Measurements from ENCODE around the gene PLAC8.
"Not testable (repeated sequence)": the region's sequence is repeated elsewhere in the genome, so short reads cannot be mapped to it uniquely, and the experiment has no call there.

Gene PLAC8

GRCh38 chr4:83115656-83116285, 1.2 kb upstream of the PLAC8 start:
- CTCF ChIA-PET, result interaction anchor here (2.0 to 3.8 kb wide), 3 partner anchors 41 to 145 kb away, joined by 6 to 27 read pairs (median 18); no protein-coding TSS in a partner anchor
- POLR2A ChIA-PET, result no interaction called here
- no peak for DNase-seq (ENCODE audit: low read depth, low spot score)
- no peak for TF ChIP-seq CTCF (IDR thresholded peaks at IDR 0.05; ENCODE audit: insufficient read depth, low read length, missing control alignments)
- no peak overlapping the region for H3K4me3 ChIP-seq (ENCODE audit: low read depth, low read length)

GRCh38 chr4:83115000-83115399, 471 bp upstream of the PLAC8 start:
- CTCF ChIA-PET, result interaction anchor here (1.4 to 3.8 kb wide), 4 partner anchors 36 to 146 kb away, joined by 3 to 27 read pairs (median 12); no protein-coding TSS in a partner anchor

GRCh38 chr4:83113429-83113786, 1.1 kb downstream of the PLAC8 start:
- DNase-seq (ENCODE audit: low read depth, low spot score), result no peak
- no peak overlapping the region for H3K4me3 ChIP-seq (ENCODE audit: low read depth, low read length)
- CTCF ChIA-PET, result interaction anchor here (0.8 to 4.3 kb wide), 7 partner anchors 10 to 148 kb away, joined by 3 to 42 read pairs (median 9); no protein-coding TSS in a partner anchor
- POLR2A ChIA-PET, result interaction anchor here (0.6 to 1.5 kb wide), 4 partner anchors 38 to 144 kb away, joined by 3 to 4 read pairs (median 4); no protein-coding TSS in a partner anchor
- no peak for TF ChIP-seq CTCF (IDR thresholded peaks at IDR 0.05; ENCODE audit: insufficient read depth, low read length, missing control alignments)

More at GRCh38 chr4:83115000-83115399, 471 bp upstream of the PLAC8 start:
- POLR2A ChIA-PET, result no interaction called here
- no peak for TF ChIP-seq CTCF (IDR thresholded peaks at IDR 0.05; ENCODE audit: insufficient read depth, low read length, missing control alignments)
- H3K4me3 ChIP-seq (ENCODE audit: low read depth, low read length), result no peak overlapping the region
- no peak for DNase-seq (ENCODE audit: low read depth, low spot score)

- CTCF ChIA-PET, result interaction anchor here (0.8 to 4.3 kb wide), 7 partner anchors 11 to 148 kb away, joined by 3 to 42 read pairs (median 9); no protein-coding TSS in a partner anchor
- no peak overlapping the region for H3K4me3 ChIP-seq (ENCODE audit: low read depth, low read length)
- no peak for DNase-seq (ENCODE audit: low read depth, low spot score)
- TF ChIP-seq CTCF (IDR thresholded peaks at IDR 0.05; ENCODE audit: insufficient read depth, low read length, missing control alignments), result no peak
- POLR2A ChIA-PET, result interaction anchor here (0.9 to 1.5 kb wide), 3 partner anchors 37 to 144 kb away, joined by 3 to 4 read pairs (median 4); no protein-coding TSS in a partner anchor
Measured at GRCh38 chr4:83112678-83113428, 1.7 kb downstream of the PLAC8 start.

GRCh38 chr4:83112231-83112630, 2.3 kb downstream of the PLAC8 start:
- ChIA-PET CTCF (interaction anchor here (1.7 to 4.3 kb wide), 7 partner anchors 11 to 169 kb away, joined by 4 to 42 read pairs (median 15); no protein-coding TSS in a partner anchor), POLR2A (interaction anchor here (1.1 to 1.5 kb wide), 2 partner anchors 36 to 145 kb away, joined by 4 read pairs; no protein-coding TSS in a partner anchor)
- H3K4me3 ChIP-seq (ENCODE audit: low read depth, low read length), result no peak overlapping the region
- no peak for DNase-seq (ENCODE audit: low read depth, low spot score)
- TF ChIP-seq CTCF (IDR thresholded peaks at IDR 0.05; ENCODE audit: insufficient read depth, low read length, missing control alignments), result no peak

- H3K4me3 ChIP-seq (ENCODE audit: low read depth, low read length); POLR2A ChIA-PET; DNase-seq (ENCODE audit: low read depth, low spot score): not testable (repeated sequence)
- CTCF ChIA-PET, result interaction anchor here (1.0 to 4.3 kb wide), 7 partner anchors 11 to 169 kb away, joined by 4 to 42 read pairs (median 11); no protein-coding TSS in a partner anchor
Measured at GRCh38 chr4:83111751-83112141, 2.8 kb downstream of the PLAC8 start.
